DOHH2 (cell line): ENCODE measurements around the gene PAMR1.

Experiments used
- H3F3A ChIP-seq: fragments of 200-600 bp; sonication (generic), shearing (Covaris generic); 2 replicates; pipeline ENCODE4 v1.6.0; 2016; ENCODE audit warnings: antibody characterized with exemption, mild to moderate bottlenecking; ENCODE audit not compliant: control insufficient read depth, insufficient read depth
- H3K27ac ChIP-seq: fragments of 200-600 bp; sonication (generic); 2 replicates; pipeline ENCODE4 v1.5.1; 2014; ENCODE audit warnings: low read depth, mild to moderate bottlenecking, low read length, moderate library complexity
- H3K27me3 ChIP-seq: fragments of 200-600 bp; sonication (generic); 2 replicates; pipeline ENCODE4 v1.6.1; 2014; ENCODE audit warnings: mild to moderate bottlenecking, low read length, mixed read lengths; ENCODE audit not compliant: control insufficient read depth
- H3K36me3 ChIP-seq: fragments of 200-600 bp; sonication (generic); 2 replicates; pipeline ENCODE4 v1.6.1; 2014; ENCODE audit warnings: mild to moderate bottlenecking, low read length, moderate library complexity, mixed read lengths; ENCODE audit not compliant: control insufficient read depth
- H3K4me1 ChIP-seq: fragments of 200-600 bp; sonication (generic); 2 replicates; pipeline ENCODE4 v1.6.1; 2014; ENCODE audit warnings: mild to moderate bottlenecking, low read length, mixed read lengths; ENCODE audit not compliant: control insufficient read depth
- H3K4me2 ChIP-seq: fragments of 200-600 bp; sonication (generic); 2 replicates; pipeline ENCODE4 v1.6.0; 2014; ENCODE audit warnings: mild to moderate bottlenecking, low read length, moderate library complexity
- H3K4me3 ChIP-seq: fragments of 200-600 bp; sonication (generic); 2 replicates; pipeline ENCODE4 v1.5.1; 2014; ENCODE audit warnings: mild to moderate bottlenecking, low read length, mixed read lengths
- H3K79me2 ChIP-seq: fragments of 200-600 bp; sonication (generic); 2 replicates; pipeline ENCODE4 v1.6.1; 2014; ENCODE audit warnings: mild to moderate bottlenecking, low read length, mixed read lengths; ENCODE audit not compliant: control insufficient read depth
- H3K9me2 ChIP-seq: fragments of 200-600 bp; sonication (generic); replicated peaks from 2 replicates; pipeline ENCODE4 v1.6.1; 2014; ENCODE audit warnings: mild to moderate bottlenecking, low read length, mixed read lengths; ENCODE audit not compliant: control insufficient read depth
- H3K9me3 ChIP-seq: fragments of 200-600 bp; sonication (generic); 2 replicates; pipeline ENCODE4 v1.6.1; 2014; ENCODE audit warnings: antibody characterized with exemption, low read length, mixed read lengths; ENCODE audit not compliant: control insufficient read depth, insufficient read depth
- H4K20me1 ChIP-seq: fragments of 200-600 bp; sonication (generic); 2 replicates; pipeline ENCODE4 v1.6.0; 2014; ENCODE audit warnings: low read depth, mild to moderate bottlenecking, antibody characterized with exemption, low read length, moderate library complexity; ENCODE audit not compliant: control insufficient read depth, insufficient read depth
- EZH2phosphoT487 ChIP-seq: fragments of 200-600 bp; sonication (generic); IDR thresholded peaks from 2 replicates; pipeline ENCODE4 v1.6.1; 2017; ENCODE audit warnings: borderline replicate concordance, mild to moderate bottlenecking, antibody characterized with exemption, low read length, moderate library complexity, mixed read lengths
- TF ChIP-seq, protein P1 (sequence below): fragments of 200-600 bp; sonication (generic); IDR thresholded peaks from one replicate; pipeline ENCODE4 v1.5.1; 2014; ENCODE audit warnings: antibody characterized with exemption, mild to moderate bottlenecking, low read depth, low read length; ENCODE audit not compliant: poor library complexity, severe bottlenecking

The PAMR1 gene

DNA sequence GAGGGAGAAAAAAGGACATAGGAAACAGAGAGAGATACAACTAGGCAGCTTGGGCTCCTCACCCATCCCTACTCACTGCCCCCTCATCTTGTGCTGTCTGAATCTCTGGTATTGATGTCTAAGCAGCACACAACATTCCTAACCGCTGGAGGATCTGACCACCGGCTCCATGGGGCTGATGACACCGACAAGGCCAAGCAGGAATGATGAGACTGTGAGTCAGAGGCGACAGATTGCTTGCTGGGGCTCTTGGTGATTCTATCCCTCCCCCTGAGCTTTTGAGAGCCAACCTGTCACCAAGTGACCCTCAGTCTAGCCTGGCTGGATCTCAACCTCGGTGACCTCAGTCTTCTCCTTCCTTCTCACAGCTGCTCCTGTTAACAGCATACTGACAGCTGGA is 13.8 kb downstream of the PAMR1 start:
- no peak for TF ChIP-seq EZH2phosphoT487
- TF ChIP-seq, protein P1, sequence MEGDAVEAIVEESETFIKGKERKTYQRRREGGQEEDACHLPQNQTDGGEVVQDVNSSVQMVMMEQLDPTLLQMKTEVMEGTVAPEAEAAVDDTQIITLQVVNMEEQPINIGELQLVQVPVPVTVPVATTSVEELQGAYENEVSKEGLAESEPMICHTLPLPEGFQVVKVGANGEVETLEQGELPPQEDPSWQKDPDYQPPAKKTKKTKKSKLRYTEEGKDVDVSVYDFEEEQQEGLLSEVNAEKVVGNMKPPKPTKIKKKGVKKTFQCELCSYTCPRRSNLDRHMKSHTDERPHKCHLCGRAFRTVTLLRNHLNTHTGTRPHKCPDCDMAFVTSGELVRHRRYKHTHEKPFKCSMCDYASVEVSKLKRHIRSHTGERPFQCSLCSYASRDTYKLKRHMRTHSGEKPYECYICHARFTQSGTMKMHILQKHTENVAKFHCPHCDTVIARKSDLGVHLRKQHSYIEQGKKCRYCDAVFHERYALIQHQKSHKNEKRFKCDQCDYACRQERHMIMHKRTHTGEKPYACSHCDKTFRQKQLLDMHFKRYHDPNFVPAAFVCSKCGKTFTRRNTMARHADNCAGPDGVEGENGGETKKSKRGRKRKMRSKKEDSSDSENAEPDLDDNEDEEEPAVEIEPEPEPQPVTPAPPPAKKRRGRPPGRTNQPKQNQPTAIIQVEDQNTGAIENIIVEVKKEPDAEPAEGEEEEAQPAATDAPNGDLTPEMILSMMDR, result no peak
- no peaks in the 10 kb centered on the region for H3K9me2 ChIP-seq

DNA sequence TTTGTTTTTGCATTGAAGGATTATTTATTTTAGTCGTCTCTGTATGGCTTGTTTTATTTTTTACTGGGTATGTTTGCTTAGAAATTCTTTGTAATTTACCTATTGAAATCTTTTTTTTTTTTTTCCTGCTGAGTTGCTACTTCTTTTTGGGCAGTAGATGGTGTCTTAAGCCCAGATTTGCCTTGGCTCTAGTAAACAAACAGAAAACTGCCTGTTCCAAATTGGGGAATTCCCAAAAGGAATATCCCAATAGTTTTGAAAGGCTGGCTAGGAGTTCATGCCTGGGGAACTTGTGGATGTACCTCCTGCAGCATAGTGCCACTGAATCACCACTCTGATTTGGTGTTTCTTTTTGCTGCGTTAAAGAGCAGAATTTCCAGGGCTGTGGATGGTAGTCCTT is 17.7 kb downstream of the PAMR1 start:
- H3K4me1 ChIP-seq, result no peaks in the 10 kb centered on the region
- no peaks in the 10 kb centered on the region for H3K79me2 ChIP-seq
- H3K27ac ChIP-seq, result no peak overlapping the region
- H4K20me1 ChIP-seq, result no peaks in the 10 kb centered on the region
- H3K4me2 ChIP-seq, result no peak overlapping the region
- no peaks in the 10 kb centered on the region for H3K9me2 ChIP-seq
- H3K9me3 ChIP-seq, result no peaks in the 10 kb centered on the region
- H3K4me3 ChIP-seq, result no peak overlapping the region
- no peaks in the 10 kb centered on the region for H3K36me3 ChIP-seq
- no peaks in the 10 kb centered on the region for H3K27me3 ChIP-seq
- TF ChIP-seq, protein P1, result no peak
- TF ChIP-seq EZH2phosphoT487, result no peak
- H3F3A ChIP-seq, result no peaks in the 10 kb centered on the region

More for the DNA sequence above, 13.8 kb downstream of the PAMR1 start:
- Histone ChIP-seq H3K4me3 (no peak overlapping the region), H3K4me1 (no peaks in the 10 kb centered on the region), H3K79me2 (no peaks in the 10 kb centered on the region), H3K9me3 (no peaks in the 10 kb centered on the region), H4K20me1 (no peaks in the 10 kb centered on the region), H3K27me3 (no peaks in the 10 kb centered on the region), H3K36me3 (no peaks in the 10 kb centered on the region), H3K27ac (no peak overlapping the region), H3F3A (no peaks in the 10 kb centered on the region), H3K4me2 (no peak overlapping the region)

DNA sequence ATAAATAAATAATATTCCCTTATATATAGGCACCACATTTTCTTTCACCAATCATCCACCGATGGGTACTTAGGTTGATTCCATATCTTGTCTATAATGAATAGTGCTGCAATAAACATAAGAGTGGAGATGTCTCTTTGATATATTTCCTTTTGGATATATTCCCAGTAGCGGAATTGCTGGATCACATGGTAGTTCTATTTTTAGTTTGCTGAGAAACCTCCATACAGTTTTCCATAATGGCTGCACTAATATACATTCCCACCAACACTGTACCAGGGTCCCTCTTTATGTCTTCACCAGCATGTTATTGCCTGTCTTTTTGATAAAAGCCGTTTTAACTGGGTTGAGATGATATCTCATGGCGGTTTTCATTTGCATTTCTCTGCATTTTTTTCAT is 23.6 kb downstream of the PAMR1 start:
- no peaks in the 10 kb centered on the region for H3F3A ChIP-seq
- no peaks in the 10 kb centered on the region for H3K79me2 ChIP-seq

More for the DNA sequence above, 23.6 kb downstream of the PAMR1 start:
- Histone ChIP-seq H3K9me3 (no peaks in the 10 kb centered on the region), H3K4me2 (no peak overlapping the region), H3K9me2 (no peaks in the 10 kb centered on the region), H3K36me3 (no peaks in the 10 kb centered on the region), H4K20me1 (no peaks in the 10 kb centered on the region), H3K27ac (no peak overlapping the region), H3K4me3 (no peak overlapping the region), H3K4me1 (no peaks in the 10 kb centered on the region), H3K27me3 (no peaks in the 10 kb centered on the region)
- TF ChIP-seq EZH2phosphoT487, result no peak
- TF ChIP-seq, protein P1, result no peak
